OCI-LY1 (cell line): ENCODE measurements around the gene KLB.

ENCODE experiments used
- EZH2 ChIP-seq: fragments of 200-600 bp; sonication (generic), shearing (Covaris generic); IDR thresholded peaks from 2 replicates; pipeline ENCODE4 v1.8.0; 2017; ENCODE audit warnings: borderline replicate concordance, mixed run types, mild to moderate bottlenecking, antibody characterized with exemption, low read length, moderate library complexity, mixed read lengths
- TF ChIP-seq, protein P1 (sequence below): fragments of 200-600 bp; sonication (generic), shearing (Covaris generic); IDR thresholded peaks from 2 replicates; pipeline ENCODE4 v1.5.1; 2017; ENCODE audit warnings: mild to moderate bottlenecking, antibody characterized with exemption, low read length, moderate library complexity, mixed read lengths

DNA sequence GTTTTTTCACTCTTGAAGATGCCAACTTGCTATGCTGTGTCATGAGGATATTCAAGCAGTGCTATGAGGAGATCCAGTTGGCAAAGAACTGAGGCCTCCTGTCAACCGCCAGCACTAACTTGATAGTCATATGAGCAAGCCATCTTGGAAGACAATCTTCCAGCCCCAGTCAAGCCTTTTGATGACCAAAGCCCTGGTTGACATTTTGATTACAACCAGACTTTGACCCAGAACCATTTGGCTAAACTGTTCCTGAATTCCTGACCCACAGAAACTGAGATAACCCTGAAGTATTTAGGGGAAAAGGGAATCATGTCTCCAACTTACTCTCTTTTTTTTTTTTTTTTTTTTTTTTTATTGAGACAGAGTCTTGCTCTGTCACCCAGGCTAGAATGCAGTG is 87.6 kb downstream of the KLB start:
- TF ChIP-seq, protein P1, sequence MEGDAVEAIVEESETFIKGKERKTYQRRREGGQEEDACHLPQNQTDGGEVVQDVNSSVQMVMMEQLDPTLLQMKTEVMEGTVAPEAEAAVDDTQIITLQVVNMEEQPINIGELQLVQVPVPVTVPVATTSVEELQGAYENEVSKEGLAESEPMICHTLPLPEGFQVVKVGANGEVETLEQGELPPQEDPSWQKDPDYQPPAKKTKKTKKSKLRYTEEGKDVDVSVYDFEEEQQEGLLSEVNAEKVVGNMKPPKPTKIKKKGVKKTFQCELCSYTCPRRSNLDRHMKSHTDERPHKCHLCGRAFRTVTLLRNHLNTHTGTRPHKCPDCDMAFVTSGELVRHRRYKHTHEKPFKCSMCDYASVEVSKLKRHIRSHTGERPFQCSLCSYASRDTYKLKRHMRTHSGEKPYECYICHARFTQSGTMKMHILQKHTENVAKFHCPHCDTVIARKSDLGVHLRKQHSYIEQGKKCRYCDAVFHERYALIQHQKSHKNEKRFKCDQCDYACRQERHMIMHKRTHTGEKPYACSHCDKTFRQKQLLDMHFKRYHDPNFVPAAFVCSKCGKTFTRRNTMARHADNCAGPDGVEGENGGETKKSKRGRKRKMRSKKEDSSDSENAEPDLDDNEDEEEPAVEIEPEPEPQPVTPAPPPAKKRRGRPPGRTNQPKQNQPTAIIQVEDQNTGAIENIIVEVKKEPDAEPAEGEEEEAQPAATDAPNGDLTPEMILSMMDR: no peak
- no peak for TF ChIP-seq EZH2
